HG02763 (cell line): ENCODE measurements around the gene TBC1D9.
"Not testable (repeated sequence)": the region's sequence is repeated elsewhere in the genome, so short reads cannot be mapped to it uniquely, and the experiment has no call there.

Experiments used
- ATAC-seq: cut with Tn5 transposase; IDR thresholded peaks from one replicate; pipeline ENCODE4 v1.9.1; 2021; ENCODE audit warnings: mild to moderate bottlenecking, moderate library complexity; ENCODE audit not compliant: unreplicated experiment

TBC1D9 gene

DNA sequence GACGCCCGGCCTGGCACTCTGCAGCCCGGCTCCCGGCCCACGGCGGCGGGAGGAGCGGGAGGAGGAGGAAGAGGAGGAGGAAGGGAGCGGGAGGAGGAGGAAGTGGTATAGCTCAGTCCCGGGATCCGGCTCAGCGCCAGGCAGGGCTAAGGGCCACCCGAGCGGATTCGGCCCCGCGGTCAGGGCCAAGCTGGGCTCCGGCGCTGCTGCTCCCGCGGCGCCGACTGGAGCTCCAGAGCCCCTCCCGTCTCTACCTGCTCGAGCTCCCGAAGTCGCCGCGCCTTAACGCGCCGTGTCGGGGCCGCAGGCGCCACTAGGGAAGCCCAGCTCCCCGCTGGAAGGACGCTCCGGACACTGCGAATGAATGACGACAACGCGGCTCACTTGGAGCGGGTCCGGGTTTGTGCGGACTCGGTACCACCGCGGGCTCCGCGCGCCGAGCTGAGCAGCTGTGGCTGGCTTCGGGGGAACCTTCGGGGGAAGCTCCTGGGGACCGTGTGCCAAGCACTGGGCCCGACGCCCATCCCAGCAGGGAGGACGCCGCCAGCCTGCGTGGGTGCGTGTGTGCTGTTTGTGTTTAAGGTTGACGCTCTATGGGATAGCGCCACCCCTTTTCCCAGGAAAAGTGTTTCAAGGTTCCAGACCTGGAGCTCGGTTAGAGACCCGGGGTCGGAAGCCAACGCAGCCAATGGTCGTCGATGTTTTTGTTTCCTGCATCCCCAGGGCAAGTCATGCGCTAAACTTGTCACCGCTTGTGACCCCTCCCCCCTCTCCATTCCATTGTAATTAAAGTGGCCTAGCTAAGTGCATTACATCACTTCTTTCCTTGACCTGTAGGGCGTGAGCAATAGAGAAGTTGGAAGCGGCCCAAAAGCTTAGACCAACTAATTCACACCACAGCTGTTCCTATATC lies at the start of gene TBC1D9:
Gene TBC1D9 (minus strand): TSS at position 67 of the 913 bp plus-strand sequence. CDS start 340 bp downstream, outside the sequence.
- peak; percentile 44 for ATAC-seq

DNA sequence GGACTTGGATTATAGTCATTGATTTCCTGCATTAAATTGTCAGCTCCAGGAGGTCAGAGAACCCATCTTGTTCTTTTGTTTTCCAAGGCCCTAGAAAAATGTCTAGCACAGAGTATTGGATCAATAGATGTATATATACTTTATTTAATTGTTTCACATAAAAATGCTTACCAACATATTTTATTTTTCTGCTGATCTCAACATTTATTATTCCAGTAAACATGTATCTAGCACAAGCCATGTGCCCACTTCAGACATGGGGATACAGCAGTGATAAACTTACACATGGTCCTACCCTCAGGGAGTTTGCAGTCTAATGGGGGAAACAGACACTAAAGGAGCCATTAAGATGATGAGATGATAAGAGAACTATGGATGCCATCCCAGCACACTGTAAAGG lies 49.1 kb upstream of the TBC1D9 start:
- ATAC-seq = no peak

DNA sequence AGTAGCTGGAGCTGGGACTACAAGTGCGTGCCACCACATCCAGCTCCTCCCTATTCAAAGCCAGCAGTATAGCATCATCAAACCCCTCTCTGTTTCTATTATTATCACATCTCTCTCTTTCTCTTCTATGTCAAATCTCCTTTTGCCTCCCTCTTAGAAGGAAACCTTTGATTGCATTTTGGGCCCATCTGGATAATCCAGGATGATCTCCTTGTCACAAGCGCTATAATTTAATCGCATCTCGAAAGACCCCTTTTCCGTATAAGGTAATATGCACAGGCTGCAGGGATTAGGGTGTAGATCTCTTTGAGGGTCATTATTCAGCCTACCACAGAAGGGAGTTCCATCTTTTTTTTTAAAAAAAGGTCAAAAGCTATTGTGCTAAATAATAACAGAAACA lies 46.4 kb upstream of the TBC1D9 start:
- ATAC-seq = no peak

DNA sequence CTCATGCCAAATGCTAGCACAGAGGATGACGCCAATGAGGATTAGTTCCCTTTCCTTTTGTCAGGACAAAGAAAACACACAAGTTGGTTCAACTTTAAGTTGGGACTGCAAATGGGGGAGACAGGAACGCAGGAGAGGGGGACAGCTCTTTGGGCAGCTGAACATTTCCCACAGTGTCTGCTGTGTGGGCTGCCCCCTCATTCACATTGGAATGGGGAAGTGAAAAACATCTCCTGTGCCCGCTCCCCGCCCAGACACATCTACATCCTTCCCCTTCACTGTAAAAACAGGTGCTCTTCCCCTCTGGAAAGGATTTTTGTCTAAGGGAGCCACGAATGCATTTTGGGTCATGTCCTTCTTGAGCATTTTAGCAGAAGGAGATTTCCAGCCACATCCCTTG lies 44.5 kb upstream of the TBC1D9 start:
- ATAC-seq = peak; percentile 63

DNA sequence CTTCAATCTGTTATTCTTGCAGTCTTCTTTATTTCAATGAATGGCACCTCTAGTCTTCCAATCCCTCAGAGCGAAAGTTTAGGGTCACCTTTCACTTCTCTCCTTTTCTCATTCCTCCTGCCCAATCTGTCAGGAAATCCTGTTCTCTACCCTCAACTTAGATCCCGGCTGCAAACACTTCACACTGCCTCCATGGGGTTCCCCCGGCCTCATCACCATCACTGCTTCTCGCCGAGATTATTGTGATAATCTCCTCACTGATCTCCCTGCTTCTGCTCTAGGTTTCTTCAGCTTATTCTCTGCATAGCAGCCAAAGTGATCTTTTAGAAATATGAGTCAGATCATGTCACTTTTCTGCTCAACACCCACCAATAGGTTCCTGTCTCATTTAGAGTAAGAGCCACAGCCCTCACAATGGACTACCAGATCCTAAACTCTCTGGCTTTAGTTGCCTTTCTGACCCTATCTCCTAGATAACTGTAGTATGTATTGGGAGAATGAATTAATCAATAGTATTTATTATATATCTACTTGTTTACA lies 43.6 kb upstream of the TBC1D9 start:
- ATAC-seq = no peak

DNA sequence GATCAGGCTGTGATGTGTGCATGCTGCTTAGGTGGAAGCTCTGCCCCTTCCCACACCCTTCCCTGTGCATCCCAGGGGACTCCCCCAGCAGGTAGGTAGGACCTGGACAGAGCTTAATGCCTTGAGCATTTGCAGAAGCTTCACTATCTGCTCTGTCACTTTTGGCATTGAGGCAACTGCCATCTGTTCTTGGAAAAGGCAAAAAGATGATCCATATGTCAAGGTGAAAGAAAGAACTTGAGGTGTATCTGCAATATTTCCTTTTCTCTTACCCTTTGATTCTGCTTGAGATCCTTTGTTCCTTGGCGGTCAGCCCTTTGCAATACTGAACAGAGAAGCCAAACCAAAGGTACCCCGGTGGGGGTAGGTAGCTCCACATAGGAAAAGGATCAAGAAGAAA lies 37.1 kb upstream of the TBC1D9 start:
- ATAC-seq = no peak

DNA sequence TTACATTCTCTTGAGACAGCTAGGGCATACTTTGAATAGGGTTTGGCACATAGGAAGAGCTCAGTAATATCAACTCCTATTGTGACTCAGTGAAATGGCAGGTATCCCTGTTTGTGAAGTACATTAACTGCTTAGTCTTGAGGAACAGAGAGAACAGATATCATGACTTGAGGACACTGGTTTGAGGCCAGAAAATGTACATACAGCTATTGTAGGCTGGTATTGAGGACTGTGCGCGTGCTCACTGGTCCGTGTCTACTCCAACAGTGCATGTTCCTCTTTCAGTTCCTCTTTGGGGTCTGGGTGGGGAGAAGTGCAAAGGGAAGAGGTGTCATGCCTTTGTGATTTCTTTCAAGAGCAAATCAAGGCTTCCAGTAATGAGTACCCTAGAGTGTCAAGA lies 34.6 kb upstream of the TBC1D9 start:
- ATAC-seq = peak; percentile 89

DNA sequence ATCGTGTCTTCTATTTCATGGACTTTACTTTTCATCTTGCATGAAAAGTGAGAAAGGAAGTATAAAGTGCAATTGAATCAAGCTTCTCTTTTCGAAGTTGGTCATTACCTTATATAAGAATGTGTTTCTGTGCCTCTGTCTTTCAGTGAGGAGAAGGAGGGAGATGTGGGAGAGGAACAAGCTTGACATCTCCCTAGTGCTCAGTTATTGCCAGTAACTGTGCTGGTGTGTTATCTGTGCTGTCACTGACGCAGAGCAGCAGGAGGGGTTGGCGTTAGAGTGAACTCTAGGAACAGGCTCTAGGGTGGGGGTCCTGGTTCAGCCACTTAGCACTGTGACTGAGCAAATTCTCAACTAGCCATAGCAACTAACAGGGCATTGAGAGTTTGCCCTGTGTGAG lies 34.0 kb upstream of the TBC1D9 start:
- ATAC-seq = peak; percentile 22

DNA sequence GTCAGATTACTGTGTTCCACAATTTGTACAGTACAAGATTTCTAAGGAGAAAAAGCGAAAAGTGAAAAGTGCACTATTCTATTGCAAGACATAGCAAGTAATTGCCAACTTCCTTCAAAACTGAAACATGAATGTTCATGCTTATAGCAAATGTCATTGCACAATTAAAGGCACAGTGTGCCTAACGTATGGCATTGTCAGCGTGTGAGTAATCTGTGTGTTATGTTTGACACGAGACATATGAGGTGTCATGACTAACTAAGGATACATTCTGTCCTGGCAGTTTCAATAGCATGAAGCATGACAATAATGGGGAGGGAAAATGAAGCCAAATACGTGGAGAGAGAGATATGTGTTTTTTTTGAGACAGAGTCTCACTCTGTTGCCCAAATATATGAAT lies 33.6 kb upstream of the TBC1D9 start:
- ATAC-seq = peak; percentile 25

DNA sequence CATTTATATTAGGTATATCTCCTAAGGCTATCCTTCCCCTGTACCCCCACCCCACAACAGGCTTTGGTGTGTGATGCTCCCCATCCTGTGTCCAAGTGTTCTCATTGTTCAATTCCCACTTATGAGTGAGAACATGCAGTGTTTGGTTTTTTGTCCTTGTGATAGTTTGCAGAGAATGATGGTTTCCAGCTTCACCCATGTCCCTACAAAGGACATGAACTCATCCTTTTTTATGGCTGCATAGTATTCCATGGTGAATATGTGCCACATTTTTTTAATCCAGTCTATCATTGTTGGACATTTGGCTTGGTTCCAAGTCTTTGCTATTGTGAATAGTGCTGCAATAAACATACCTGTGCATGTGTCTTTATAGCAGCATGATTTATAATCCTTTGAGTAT lies 26.6 kb upstream of the TBC1D9 start:
- ATAC-seq = not testable (repeated sequence)

DNA sequence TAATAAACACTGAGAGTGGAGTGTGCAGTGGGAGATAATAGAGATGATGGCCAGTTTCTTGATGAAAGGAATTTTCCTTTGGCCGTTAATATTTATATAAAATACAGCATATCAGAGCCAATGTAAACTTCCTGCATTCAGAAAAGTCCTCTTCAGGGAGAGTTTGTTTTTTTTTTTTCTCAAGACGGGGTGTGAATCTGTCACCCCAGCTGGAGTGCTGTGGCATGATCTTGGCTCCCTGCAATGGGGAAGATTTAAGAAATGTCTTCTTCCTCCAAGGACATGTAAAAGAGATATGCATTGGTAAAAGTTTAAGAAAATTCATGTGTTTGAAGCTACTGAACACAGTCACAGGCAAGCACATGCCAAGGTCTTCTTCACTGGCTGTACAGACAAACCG lies 25.4 kb upstream of the TBC1D9 start:
- no peak for ATAC-seq

DNA sequence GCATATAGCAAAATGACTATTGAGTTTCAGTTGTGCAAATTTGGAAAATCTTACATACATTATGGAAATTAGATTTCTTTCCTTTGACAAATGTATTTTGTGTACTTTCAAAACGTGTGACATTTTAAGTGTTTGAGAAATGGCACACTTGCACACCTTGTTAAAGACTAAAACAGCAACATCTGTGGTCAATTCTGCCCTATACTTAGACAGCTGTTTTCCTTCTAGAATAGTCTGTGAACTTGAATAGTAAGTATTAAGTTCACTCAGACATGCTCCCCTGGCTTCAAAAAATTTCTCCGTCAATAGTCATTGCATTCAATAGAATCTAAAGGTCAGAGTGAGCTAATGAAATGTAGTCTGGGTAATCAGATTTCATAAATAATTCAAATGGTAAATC lies 21.7 kb upstream of the TBC1D9 start:
- ATAC-seq = no peak

DNA sequence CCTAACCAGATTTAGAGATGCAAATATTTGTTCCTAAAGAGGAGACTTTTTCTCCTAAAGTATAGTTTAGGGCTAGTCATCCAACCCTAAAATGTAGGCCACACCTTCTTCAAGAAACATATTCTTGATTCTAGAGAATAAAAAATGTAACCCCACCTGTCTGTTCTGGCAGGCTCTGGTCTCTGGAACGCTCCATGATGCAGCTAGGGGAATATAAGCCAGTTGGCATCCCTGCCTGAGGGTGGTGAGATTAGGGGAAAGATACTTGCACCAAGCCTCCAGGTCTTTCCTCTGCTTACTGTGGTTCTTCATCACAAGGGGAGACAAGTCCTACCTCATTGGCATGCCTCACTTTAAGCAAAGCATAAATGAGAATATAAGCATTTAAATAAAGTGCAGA lies 21.2 kb upstream of the TBC1D9 start:
- no peak for ATAC-seq

DNA sequence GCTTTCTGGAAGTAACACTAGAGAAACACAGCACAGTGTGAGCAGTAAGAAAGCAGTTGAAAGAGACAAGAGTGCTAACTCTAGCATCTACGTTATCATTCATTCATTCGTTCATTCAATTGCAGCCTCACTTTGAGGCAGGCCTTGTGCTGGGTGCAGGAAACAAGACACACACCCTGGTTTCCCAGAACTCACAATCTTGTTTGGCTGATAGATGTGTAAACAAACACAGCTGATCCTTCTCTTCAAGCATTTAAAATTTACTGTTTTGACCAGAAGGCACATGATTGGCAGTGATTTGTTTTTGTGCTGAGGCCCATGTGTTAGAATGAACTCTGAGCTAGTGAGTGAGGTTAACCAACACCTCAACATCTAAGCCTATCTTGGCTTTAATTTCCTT lies 20.4 kb upstream of the TBC1D9 start:
- ATAC-seq = no peak

DNA sequence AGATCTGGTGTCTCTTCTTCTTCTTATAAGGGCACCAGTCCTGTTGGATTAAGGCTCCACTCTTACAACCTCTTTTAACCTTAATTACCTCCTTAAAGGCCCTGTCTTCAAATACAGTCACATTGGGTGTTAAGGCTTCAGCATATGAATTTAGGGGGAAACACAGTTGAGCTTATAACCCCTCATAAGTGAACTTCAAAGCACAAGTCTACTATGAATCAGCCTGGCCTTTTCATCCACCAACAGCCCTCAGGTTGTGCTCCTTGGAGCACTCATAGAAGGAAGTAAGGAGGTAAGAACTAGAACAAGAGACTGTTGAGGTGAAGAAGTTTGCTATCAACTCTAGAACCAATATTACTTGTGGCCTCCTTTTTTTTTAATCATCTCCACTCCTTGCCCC lies 18.8 kb upstream of the TBC1D9 start:
- ATAC-seq = no peak

DNA sequence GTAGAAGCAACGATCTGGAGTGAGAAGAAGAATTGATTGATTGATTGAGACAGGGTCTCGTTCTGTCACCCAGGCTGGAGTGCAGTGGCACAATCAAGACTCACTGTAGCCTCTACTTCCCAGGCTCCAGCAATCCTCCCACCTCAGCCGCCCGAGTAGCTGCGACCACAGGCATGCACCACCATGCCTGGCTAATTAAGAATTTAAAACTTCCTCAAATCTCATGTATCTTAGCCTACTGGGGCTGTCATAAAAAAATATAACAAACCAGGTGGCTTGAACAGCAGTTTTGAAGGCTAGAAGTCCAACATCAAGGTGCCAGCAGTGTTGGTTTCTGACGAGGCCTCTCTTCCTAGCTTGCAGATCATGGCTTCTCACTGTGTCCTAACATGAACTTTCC lies 18.3 kb upstream of the TBC1D9 start:
- ATAC-seq = no peak

DNA sequence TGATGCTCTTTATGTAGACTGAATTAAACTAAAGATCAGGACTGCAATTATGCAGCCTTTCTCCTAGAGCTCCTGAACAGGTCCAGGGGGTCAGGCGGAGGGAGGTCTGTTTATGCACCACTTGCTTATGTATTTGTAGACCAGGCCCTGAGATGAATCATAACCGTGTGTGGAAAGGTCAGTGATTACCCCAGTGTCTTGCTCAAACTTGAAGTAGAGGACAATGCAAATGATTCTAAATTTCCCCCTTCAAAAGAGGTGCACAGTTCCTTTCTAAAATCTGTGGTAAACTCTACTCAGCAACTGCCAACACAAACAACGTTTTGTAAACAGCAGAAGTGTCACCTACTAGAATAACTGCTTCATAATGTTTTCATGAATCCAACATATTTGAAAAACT lies 13.0 kb upstream of the TBC1D9 start:
- no peak for ATAC-seq

DNA sequence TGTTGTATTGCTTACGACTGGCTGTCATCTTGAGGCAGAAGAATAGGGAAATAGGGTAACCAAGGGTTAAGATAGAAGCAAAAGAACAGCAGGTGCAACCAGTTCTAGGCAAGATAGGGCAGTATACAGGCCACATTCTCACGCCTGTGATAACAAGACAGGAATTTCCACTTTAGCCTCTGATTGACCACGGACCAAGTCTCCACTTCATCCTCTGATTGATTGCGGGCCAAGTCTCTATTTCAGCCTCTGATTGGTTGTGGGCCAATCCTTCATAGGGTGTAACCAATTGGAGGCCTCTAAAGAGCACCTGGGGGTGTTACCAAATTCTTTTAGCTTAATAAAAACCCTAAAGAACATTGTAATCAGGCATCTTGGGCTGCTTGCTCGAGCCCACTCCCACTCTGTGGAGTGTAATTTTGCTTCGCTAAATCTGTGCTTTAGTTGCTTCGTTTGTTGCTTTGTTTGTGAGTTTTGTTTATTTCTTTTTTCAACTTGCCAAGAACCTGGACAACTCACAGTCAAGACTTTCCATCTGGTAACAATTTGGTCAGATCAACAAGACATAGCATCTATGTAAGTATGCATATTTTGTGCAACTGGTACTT lies 8.7 kb upstream of the TBC1D9 start:
- no peak for ATAC-seq

DNA sequence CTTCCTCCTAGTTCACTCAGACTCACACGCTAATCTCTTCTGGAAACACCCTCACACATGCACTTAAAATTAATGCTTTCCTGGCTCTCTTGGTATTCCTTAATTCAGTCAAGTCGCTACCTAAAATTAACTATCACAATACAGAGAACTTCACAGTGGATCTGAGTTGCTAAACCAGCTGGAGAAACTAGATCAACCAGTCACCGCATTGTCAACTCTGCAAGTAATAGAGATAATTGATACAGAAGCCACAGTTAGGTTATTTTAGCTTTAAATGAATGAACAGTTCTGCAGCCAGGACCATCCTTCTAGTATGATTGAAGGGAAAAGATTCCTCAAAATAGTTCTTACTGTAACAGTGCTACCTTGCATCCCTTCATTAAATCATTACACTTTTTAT lies 6.0 kb upstream of the TBC1D9 start:
- no peak for ATAC-seq

DNA sequence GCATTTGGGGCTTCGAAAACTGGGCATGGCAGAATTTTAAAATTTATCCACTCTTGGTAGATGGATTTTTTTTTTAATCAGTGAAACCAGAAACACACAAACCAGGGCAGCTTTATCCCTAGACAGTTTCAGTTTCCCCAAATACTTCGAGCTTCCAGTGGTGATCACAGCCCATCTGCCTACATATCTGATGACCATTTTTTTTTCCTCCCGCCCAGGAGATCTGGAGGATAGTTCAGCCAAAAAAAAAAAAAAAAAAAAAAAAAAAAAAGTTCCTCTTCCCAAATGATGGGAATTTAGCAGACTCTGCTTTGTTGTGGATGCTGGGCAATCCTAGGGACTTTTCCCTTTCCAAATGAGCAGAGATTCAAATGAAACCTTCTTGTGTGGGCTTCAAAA lies 1.0 kb upstream of the TBC1D9 start:
- ATAC-seq = no peak

DNA sequence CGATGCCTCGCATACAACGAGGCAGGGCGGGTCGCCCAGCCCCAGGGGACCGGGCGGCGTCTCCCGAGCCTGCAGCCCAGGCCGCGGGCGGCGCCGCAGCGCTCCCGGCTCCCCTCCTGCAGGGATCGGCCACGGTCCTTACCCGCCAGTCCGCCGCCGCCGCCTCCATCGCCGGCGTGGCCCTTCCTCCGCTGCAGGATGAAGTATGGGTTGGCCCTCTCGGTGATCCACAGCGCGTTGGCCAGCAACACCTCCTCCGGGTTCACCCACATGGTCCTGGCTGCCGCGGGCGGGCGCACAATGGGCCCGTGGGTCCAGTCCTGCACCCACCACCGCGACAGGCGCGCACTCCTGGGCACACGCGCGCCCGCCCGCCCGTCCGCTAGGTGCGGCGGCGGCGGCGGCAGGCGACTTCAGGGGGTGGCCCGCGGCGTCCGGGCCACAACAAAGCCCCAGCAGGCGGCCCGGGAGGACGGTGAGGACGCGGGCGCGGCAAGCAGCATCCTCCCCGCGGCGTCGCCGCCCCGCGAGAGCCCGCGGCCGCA lies 339 bp downstream of the TBC1D9 start:
- peak; percentile 51 for ATAC-seq
